DND-41 (cell line): ENCODE results near the gene SLC28A3.
"Not testable (repeated sequence)": the region's sequence is repeated elsewhere in the genome, so short reads cannot be mapped to it uniquely, and the experiment has no call there.

Source experiments
- ATAC-seq: fragments of 200-7000 bp; cut with Tn5 transposase; 3 replicates; pipeline ENCODE4 v1.9.1; 2021; ENCODE audit warnings: low read depth; ENCODE audit not compliant: insufficient read depth
- DNase-seq: peaks from one replicate; pipeline ENCODE4 v3.0.0-alpha.2; 2020
- H2AFZ ChIP-seq: 2 replicates; pipeline ENCODE4 v1.6.0; 2012; ENCODE audit warnings: low read depth, low read length
- H3K27ac ChIP-seq: 2 replicates; pipeline ENCODE4 v1.5.1; 2012; ENCODE audit warnings: low read length, inconsistent platforms
- H3K27me3 ChIP-seq: fragments of 200-600 bp; sonication (generic); 2 replicates; pipeline ENCODE4 v1.6.0; 2012; ENCODE audit warnings: low read length, mild to moderate bottlenecking, inconsistent platforms; ENCODE audit not compliant: insufficient read depth, poor library complexity
- H3K36me3 ChIP-seq: 2 replicates; pipeline ENCODE4 v1.5.1; 2012; ENCODE audit warnings: low read length, inconsistent platforms; ENCODE audit not compliant: insufficient read depth
- H3K4me1 ChIP-seq: 2 replicates; pipeline ENCODE4 v1.5.1; 2012; ENCODE audit warnings: mild to moderate bottlenecking, low read length; ENCODE audit not compliant: insufficient read depth
- H3K4me2 ChIP-seq: 2 replicates; pipeline ENCODE4 v1.6.0; 2012; ENCODE audit warnings: mild to moderate bottlenecking, moderate library complexity, low read length, inconsistent platforms; ENCODE audit not compliant: insufficient read depth
- H3K4me3 ChIP-seq, 2 experiments: fragments of 200-600 bp in 1 of 2; shearing (Covaris generic) in 1 of 2; 2 replicates each; pipeline ENCODE4 v1.5.1; 2012 to 2016; ENCODE audit warnings: inconsistent platforms in 2 of 2, low read length in 2 of 2, mild to moderate bottlenecking in 2 of 2, low read depth in 1 of 2, moderate library complexity in 1 of 2
- H3K79me2 ChIP-seq: 2 replicates; pipeline ENCODE4 v1.6.0; 2012; ENCODE audit warnings: low read length, inconsistent platforms; ENCODE audit not compliant: insufficient read depth
- H3K9ac ChIP-seq: 2 replicates; pipeline ENCODE4 v1.6.0; 2012; ENCODE audit warnings: low read depth, mild to moderate bottlenecking, inconsistent platforms, low read length, moderate library complexity
- H3K9me3 ChIP-seq: 2 replicates; pipeline ENCODE4 v1.5.1; 2012; ENCODE audit warnings: low read length, moderate library complexity, mild to moderate bottlenecking, inconsistent platforms; ENCODE audit not compliant: insufficient read depth, severe bottlenecking
- H4K20me1 ChIP-seq: 2 replicates; pipeline ENCODE4 v1.6.0; 2012; ENCODE audit warnings: low read length; ENCODE audit not compliant: insufficient read depth
- CTCF ChIP-seq: IDR thresholded peaks from 2 replicates; pipeline ENCODE4 v1.5.1; 2012; ENCODE audit warnings: borderline replicate concordance, low read length, moderate library complexity, mild to moderate bottlenecking; ENCODE audit not compliant: poor library complexity, severe bottlenecking; ENCODE audit errors: extremely low read depth
- EZH2 ChIP-seq: IDR thresholded peaks from 3 replicates; pipeline ENCODE4 v1.6.1; 2012; ENCODE audit warnings: borderline replicate concordance, low read depth, mild to moderate bottlenecking, moderate library complexity, low read length, inconsistent platforms; ENCODE audit not compliant: severe bottlenecking

SLC28A3 gene

GRCh38 chr9:84340535-84340934 is at the start of gene SLC28A3:
Gene SLC28A3, minus strand, starts transcription at chr9:84340758. Its CDS starts 125 bp downstream, at chr9:84340633.
- Histone ChIP-seq H3K4me3 (no peak within 1 kb of the TSS), H3K9me3 (no peaks in the 10 kb centered on the region), H3K9ac (no peak within 1 kb of the TSS), H3K4me1 (no peaks in the 10 kb centered on the region), H2AFZ (no peak within 1 kb of the TSS), H3K4me2 (no peak within 1 kb of the TSS), H4K20me1 (no peaks in the 10 kb centered on the region), H3K79me2 (no peaks in the 10 kb centered on the region), H3K27ac (no peak within 1 kb of the TSS), H3K27me3 (no peaks in the 10 kb centered on the region), H3K36me3 (no peaks in the 10 kb centered on the region)
- ATAC-seq (no peak), DNase-seq (no peak)
- no peak for TF ChIP-seq CTCF
- TF ChIP-seq EZH2 = no peak

GRCh38 chr9:84390254-84390653 is 49.7 kb upstream of the SLC28A3 start:
- not testable (repeated sequence) for H3K27me3 ChIP-seq, H3K4me3 ChIP-seq, H3K9ac ChIP-seq, H3K4me1 ChIP-seq, H3K4me2 ChIP-seq, H3K79me2 ChIP-seq, H4K20me1 ChIP-seq, H3K9me3 ChIP-seq, H2AFZ ChIP-seq, H3K36me3 ChIP-seq, DNase-seq, ATAC-seq, H3K27ac ChIP-seq

GRCh38 chr9:84387821-84388220 is 47.3 kb upstream of the SLC28A3 start:
- Histone ChIP-seq H3K36me3 (no peaks in the 10 kb centered on the region), H3K9me3 (no peaks in the 10 kb centered on the region), H3K27ac (no peak overlapping the region), H3K27me3 (no peaks in the 10 kb centered on the region), H2AFZ (no peak overlapping the region), H3K79me2 (no peaks in the 10 kb centered on the region), H3K4me2 (no peak overlapping the region), H3K9ac (no peak overlapping the region), H3K4me1 (no peaks in the 10 kb centered on the region), H4K20me1 (no peaks in the 10 kb centered on the region), H3K4me3 (no peak overlapping the region)
- no peak for DNase-seq
- ATAC-seq = no peak
- TF ChIP-seq EZH2 = no peak
- no peak for TF ChIP-seq CTCF

- ATAC-seq = no peak
- H2AFZ ChIP-seq = no peak overlapping the region
Measured at GRCh38 chr9:84386753-84387152, 46.2 kb upstream of the SLC28A3 start.

More at GRCh38 chr9:84386753-84387152, 46.2 kb upstream of the SLC28A3 start:
- H3K4me2 ChIP-seq = no peak overlapping the region
- no peaks in the 10 kb centered on the region for H3K79me2 ChIP-seq
- H3K27ac ChIP-seq = no peak overlapping the region
- H3K4me3 ChIP-seq = no peak overlapping the region
- no peaks in the 10 kb centered on the region for H3K27me3 ChIP-seq
- no peak overlapping the region for H3K9ac ChIP-seq
- no peaks in the 10 kb centered on the region for H4K20me1 ChIP-seq
- no peaks in the 10 kb centered on the region for H3K36me3 ChIP-seq
- TF ChIP-seq EZH2 (no peak), CTCF (no peak)
- no peaks in the 10 kb centered on the region for H3K9me3 ChIP-seq
- no peaks in the 10 kb centered on the region for H3K4me1 ChIP-seq
- DNase-seq = no peak
